Panc1 (cell line): ENCODE results near the gene MYLIP. TPM values are rescaled to one million over a fixed set of nuclear protein-coding genes. Genes with fewer than 3 reads are reported as not detected.

Experiments used
- ATAC-seq: fragments of 200-7000 bp; cut with Tn5 transposase; 2 replicates; pipeline ENCODE4 v1.9.1; 2020; ENCODE audit warnings: mild to moderate bottlenecking, moderate library complexity
- BruUV-seq: library from RNA; stranded (reverse); fragments of 400-500 nt; replicated peaks from 2 replicates; lab custom pipeline; 2021; lab: Mats Ljungman, UMichigan
- CTCF ChIA-PET: fragments of 300-600 bp; sonication (Branson Sonifier 250); formaldehyde crosslinking; loops from one replicate; lab custom pipeline; 2022; ENCODE audit warnings: antibody characterized with exemption; lab: Charles Lee
- POLR2A ChIA-PET: fragments of 300-600 bp; sonication (Branson Sonifier 250); formaldehyde crosslinking; loops from one replicate; lab custom pipeline; 2022; ENCODE audit warnings: antibody characterized with exemption; lab: Charles Lee
- DNase-seq: peaks from one replicate; pipeline ENCODE4 v3.0.0-alpha.2; 2010; ENCODE audit warnings: low read depth, low spot score
- H3K27ac ChIP-seq: 2 replicates; pipeline ENCODE4 v1.5.1; 2011; ENCODE audit warnings: mild to moderate bottlenecking, low read length, inconsistent platforms
- H3K27me3 ChIP-seq: fragments of 200-500 bp; sonication (Bioruptor generic); 2 replicates; pipeline ENCODE4 v1.6.0; 2014; ENCODE audit warnings: low read length, inconsistent platforms; ENCODE audit not compliant: control insufficient read depth, insufficient read depth
- H3K36me3 ChIP-seq: fragments of 200-500 bp; sonication (Bioruptor generic); 2 replicates; pipeline ENCODE4 v1.5.1; 2014; ENCODE audit warnings: inconsistent platforms, mild to moderate bottlenecking, low read length, moderate library complexity; ENCODE audit not compliant: control insufficient read depth, insufficient read depth
- H3K4me1 ChIP-seq: 2 replicates; pipeline ENCODE4 v1.5.1; 2011; ENCODE audit warnings: inconsistent platforms, mild to moderate bottlenecking, low read length, moderate library complexity; ENCODE audit not compliant: control insufficient read depth, insufficient read depth
- H3K4me3 ChIP-seq, 2 experiments: 2 replicates each; pipeline ENCODE4 v1.5.1; 2011 to 2012; ENCODE audit warnings: low read depth in 2 of 2, low read length in 2 of 2, mild to moderate bottlenecking in 2 of 2, inconsistent platforms in 1 of 2, moderate library complexity in 1 of 2
- H3K9me3 ChIP-seq: fragments of 200-500 bp; sonication (Bioruptor generic); 2 replicates; pipeline ENCODE4 v1.5.1; 2014; ENCODE audit warnings: low read depth, mild to moderate bottlenecking, inconsistent platforms, low read length, moderate library complexity; ENCODE audit not compliant: control insufficient read depth, insufficient read depth
- CTCF ChIP-seq: fragments of 450-650 bp; IDR thresholded peaks from 2 replicates; pipeline ENCODE4 v1.5.1; 2017; ENCODE audit warnings: mild to moderate bottlenecking
- POLR2AphosphoS5 ChIP-seq: IDR thresholded peaks from 2 replicates; pipeline ENCODE4 v1.6.1; 2012; ENCODE audit warnings: mild to moderate bottlenecking, low read depth, low read length, moderate library complexity
- REST ChIP-seq, 2 experiments: IDR thresholded peaks; 2 replicates each; pipeline ENCODE4 v1.6.1; 2011 to 2012; ENCODE audit warnings: low read depth in 2 of 2, control low read depth in 1 of 2, low read length in 1 of 2, mild to moderate bottlenecking in 1 of 2, moderate library complexity in 1 of 2; ENCODE audit not compliant: insufficient read depth in 1 of 2
- SIN3A ChIP-seq: IDR thresholded peaks from 2 replicates; pipeline ENCODE4 v1.6.1; 2012; ENCODE audit warnings: low read depth, mild to moderate bottlenecking, low read length, moderate library complexity, borderline replicate concordance; ENCODE audit not compliant: insufficient read depth
- TCF7L2 ChIP-seq: IDR thresholded peaks from 2 replicates; pipeline ENCODE4 v1.6.1; 2011; ENCODE audit warnings: mild to moderate bottlenecking, low read depth, low read length, inconsistent platforms
- in situ Hi-C: cut with HindIII; loops from 2 replicates; pipeline ENCODE4 v1.10.0; 2016; ENCODE audit warnings: low sequenced_read_pairs, low pct_unique_long_range_greater_than_20kb
- intact Hi-C: fragments of 100-400 bp; cut with micrococcal nuclease; formaldehyde crosslinking; loops from one replicate; pipeline ENCODE4 v1.10.0; 2022; ENCODE audit not compliant: unreplicated experiment
- total RNA-seq: library from RNA; stranded (reverse); gene quantifications from one replicate; pipeline ENCODE4 v1.2.1, GENCODE V29; 2021; ENCODE audit not compliant: unreplicated experiment

MYLIP gene
- total RNA-seq, 1 experiment from 2014 or later, result 12.7 TPM

GRCh38 chr6:16105854-16106253 lies 23.0 kb upstream of the MYLIP start:
- TF ChIP-seq REST (IDR thresholded peaks at IDR 0.05; ENCODE audit: insufficient read depth in 1 of 2, low read depth in 2 of 2, low read length in 1 of 2) (no peak), TCF7L2 (no peak), CTCF (no peak), SIN3A (no peak), POLR2AphosphoS5 (no peak)
- Histone ChIP-seq H3K36me3 (no peaks in the 10 kb centered on the region; the same call in 1 of the 2 replicates), H3K4me3 (no peak overlapping the region), H3K9me3 (no peaks in the 10 kb centered on the region), H3K4me1 (no peaks in the 10 kb centered on the region), H3K27ac (no peak overlapping the region), H3K27me3 (peaks cover 2% of the 10 kb centered on the region; the same call in 1 of the 2 replicates)
- BruUV-seq, result no TSS peak
- in situ Hi-C loops, result no loop called here
- ATAC-seq (no peak), DNase-seq (no peak)
- ChIA-PET CTCF (interaction anchor here (0.6 kb wide), 1 partner anchor 902 kb away, joined by 3 read pairs; no protein-coding TSS in a partner anchor), POLR2A (interaction anchor here (0.6 kb wide), 1 partner anchor 328 kb away, joined by 5 read pairs; no protein-coding TSS in a partner anchor)
- intact Hi-C loops, result no loop called here

- BruUV-seq, result no TSS peak
- Histone ChIP-seq H3K27ac (no peak overlapping the region), H3K27me3 (no peaks in the 10 kb centered on the region), H3K36me3 (no peaks in the 10 kb centered on the region; the same call in 1 of the 2 replicates), H3K9me3 (no peaks in the 10 kb centered on the region), H3K4me1 (no peaks in the 10 kb centered on the region), H3K4me3 (no peak overlapping the region)
- ATAC-seq (no peak), DNase-seq (no peak)
- intact Hi-C loops, result no loop called here
- in situ Hi-C loops, result no loop called here
- CTCF ChIA-PET, result no interaction called here
- POLR2A ChIA-PET, result no interaction called here
- TF ChIP-seq SIN3A, result no peak
- TF ChIP-seq REST (IDR thresholded peaks at IDR 0.05; ENCODE audit: insufficient read depth in 1 of 2, low read depth in 2 of 2, low read length in 1 of 2), result no peak
- no peak for TF ChIP-seq CTCF
- TF ChIP-seq POLR2AphosphoS5, result no peak
- no peak for TF ChIP-seq TCF7L2
Observed at GRCh38 chr6:16106991-16107787, 21.7 kb upstream of the MYLIP start.
